Measurements from ENCODE around the gene VARS2.
"Not testable (repeated sequence)": the region's sequence is repeated elsewhere in the genome, so short reads cannot be mapped to it uniquely, and the experiment has no call there.

VARS2 gene

GRCh38 chr6:30966154-30966553, 52.1 kb downstream of the VARS2 start:
- no peak for DNase-seq

GRCh38 chr6:30969171-30969570, 55.1 kb downstream of the VARS2 start:
- DNase-seq = not testable (repeated sequence)

- DNase-seq = no peak
Measured at GRCh38 chr6:30970946-30971345, 56.9 kb downstream of the VARS2 start.

GRCh38 chr6:30972816-30973215, 58.8 kb downstream of the VARS2 start:
- no peak for DNase-seq

GRCh38 chr6:30974490-30975252, 60.6 kb downstream of the VARS2 start:
- no peak for DNase-seq

All from stimulated activated CD4-positive, alpha-beta T cell treated with anti-CD3 and anti-CD28 coated beads, Interleukin-15, amount 100 ng/mL, for 24 hours (primary cell).